Gastroesophageal sphincter (tissue), 4 donors: ENCODE measurements around the gene ATF7IP. TPM values are rescaled to one million over a fixed set of nuclear protein-coding genes. Genes with fewer than 3 reads are reported as not detected.

Experiments used
- total RNA-seq, 4 donors: library from RNA; depleted of rRNA; stranded (reverse); fragments of >200 nt; gene quantifications; one replicate each; pipeline ENCODE4 v1.1.0, GENCODE V29; 2016

Gene ATF7IP
- total RNA-seq, 4 donors from 2014 or later = 32.0 to 71.8 (median 32.7) TPM

Other genes with a start within 250 kb of the ATF7IP start
- gene PLBD1, start 202.2 kb downstream of the ATF7IP start, total RNA-seq = 10 to 100 TPM in 1 of 4 donors, 1 to 10 TPM in 3; 2.5 to 15.2 (median 8.3) TPM